ENCODE data around the gene NKD1. TPM values are rescaled to one million over a fixed set of nuclear protein-coding genes. Genes with fewer than 3 reads are reported as not detected.

Gene NKD1
- polyA plus RNA-seq, 3 donors: 0.01 TPM; not detected in 2

DNA sequence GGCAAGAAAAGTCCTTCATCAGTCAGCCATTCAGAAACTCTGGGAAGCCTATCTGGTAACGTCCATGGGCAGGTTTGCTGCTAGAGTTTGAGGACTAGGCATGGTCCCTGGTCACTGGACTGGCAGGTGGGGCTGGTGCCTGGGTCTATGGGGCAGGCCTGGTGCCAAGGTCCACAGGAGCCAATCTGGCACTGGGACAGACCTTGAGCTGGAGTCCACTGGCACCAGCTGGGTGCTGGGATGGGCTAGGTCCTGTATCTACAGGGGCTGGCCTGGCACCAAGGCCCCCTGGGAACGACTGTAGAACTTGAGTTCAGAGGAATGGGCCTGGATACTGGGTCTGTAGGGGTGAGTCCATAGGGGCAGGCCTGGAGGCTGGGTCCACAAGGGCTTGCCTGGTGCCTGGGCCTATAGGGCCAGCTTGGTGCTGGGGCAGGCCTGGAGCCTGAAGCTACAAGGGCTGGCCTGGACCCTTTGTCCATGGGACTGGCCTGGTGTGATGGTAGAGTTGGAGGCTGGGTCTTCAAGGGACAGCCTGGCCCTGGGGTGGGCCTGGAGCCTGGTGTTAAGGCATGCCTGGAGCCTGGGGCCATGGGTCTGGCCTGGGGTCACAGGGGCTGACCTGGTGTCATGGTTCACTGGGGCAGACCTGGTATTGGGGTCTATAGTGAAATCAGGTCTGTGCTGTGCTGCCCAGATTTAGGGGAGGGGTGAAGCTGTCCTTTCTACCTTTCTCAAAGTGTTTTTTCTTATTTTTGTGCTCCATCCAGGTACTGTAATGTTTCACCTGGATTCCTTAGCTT is 30.5 kb upstream of the NKD1 start:
- Mint-ChIP-seq H3K27ac (no peak overlapping the region), H3K36me3 (no peaks in the 10 kb centered on the region), H3K27me3 (ENCODE audit: low read depth in 3 of 3) (peaks cover 7 to 18% (median 9%) of the 10 kb centered on the region in 3 donors), H3K4me3 (no peak overlapping the region), H3K9me3 (peaks cover 8 to 25% (median 13%) of the 10 kb centered on the region in 7 donors), H3K4me1 (no peaks in the 10 kb centered on the region)
- no peaks in the 10 kb centered on the region for H3K4me1 ChIP-seq (ENCODE audit: control insufficient read depth in 1 of 2, insufficient read depth in 2 of 2, low read length in 2 of 2)
- H2AFZ ChIP-seq (ENCODE audit: insufficient read depth, low read depth, low read length, poor library complexity, severe bottlenecking): no peak overlapping the region
- TF ChIP-seq, protein P1, sequence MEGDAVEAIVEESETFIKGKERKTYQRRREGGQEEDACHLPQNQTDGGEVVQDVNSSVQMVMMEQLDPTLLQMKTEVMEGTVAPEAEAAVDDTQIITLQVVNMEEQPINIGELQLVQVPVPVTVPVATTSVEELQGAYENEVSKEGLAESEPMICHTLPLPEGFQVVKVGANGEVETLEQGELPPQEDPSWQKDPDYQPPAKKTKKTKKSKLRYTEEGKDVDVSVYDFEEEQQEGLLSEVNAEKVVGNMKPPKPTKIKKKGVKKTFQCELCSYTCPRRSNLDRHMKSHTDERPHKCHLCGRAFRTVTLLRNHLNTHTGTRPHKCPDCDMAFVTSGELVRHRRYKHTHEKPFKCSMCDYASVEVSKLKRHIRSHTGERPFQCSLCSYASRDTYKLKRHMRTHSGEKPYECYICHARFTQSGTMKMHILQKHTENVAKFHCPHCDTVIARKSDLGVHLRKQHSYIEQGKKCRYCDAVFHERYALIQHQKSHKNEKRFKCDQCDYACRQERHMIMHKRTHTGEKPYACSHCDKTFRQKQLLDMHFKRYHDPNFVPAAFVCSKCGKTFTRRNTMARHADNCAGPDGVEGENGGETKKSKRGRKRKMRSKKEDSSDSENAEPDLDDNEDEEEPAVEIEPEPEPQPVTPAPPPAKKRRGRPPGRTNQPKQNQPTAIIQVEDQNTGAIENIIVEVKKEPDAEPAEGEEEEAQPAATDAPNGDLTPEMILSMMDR (IDR thresholded peaks at IDR 0.05): no peak
- no peak for DNase-seq
- no peaks in the 10 kb centered on the region for H3K36me3 ChIP-seq (replicated peaks in 1 of 2; ENCODE audit: control insufficient read depth in 1 of 2, insufficient read depth in 2 of 2, low read length in 2 of 2)
- H3K9me3 ChIP-seq (replicated peaks in 1 of 2; ENCODE audit: control insufficient read depth in 1 of 2, insufficient read depth in 1 of 2, low read length in 2 of 2): peaks cover 9 to 16% of the 10 kb centered on the region in 2 donors
- H3K79me2 ChIP-seq (ENCODE audit: insufficient read depth, low read length): no peaks in the 10 kb centered on the region
- no peak overlapping the region for H3K4me3 ChIP-seq (replicated peaks in 1 of 3; ENCODE audit: low read depth in 2 of 3, low read length in 3 of 3)
- H4K20me1 ChIP-seq (ENCODE audit: insufficient read depth, low read length): no peaks in the 10 kb centered on the region
- intact Hi-C loops (cut with micrococcal nuclease): no loop called here
- H3K27me3 ChIP-seq (ENCODE audit: control insufficient read depth in 2 of 2, insufficient read depth in 2 of 2, low read length in 2 of 2): no peaks in the 10 kb centered on the region
- H3K4me2 ChIP-seq (replicated peaks; ENCODE audit: extremely low read depth, low read length, poor library complexity, severe bottlenecking): no peak overlapping the region
- H3K27ac ChIP-seq (ENCODE audit: low read depth in 1 of 2, low read length in 2 of 2): no peak overlapping the region
- H3K9ac ChIP-seq (ENCODE audit: insufficient read depth, low read length, poor library complexity, severe bottlenecking): no peak overlapping the region
- WGBS (ENCODE audit: insufficient coverage): 84% methylated on average over 2 of the region's 2 CpGs

DNA sequence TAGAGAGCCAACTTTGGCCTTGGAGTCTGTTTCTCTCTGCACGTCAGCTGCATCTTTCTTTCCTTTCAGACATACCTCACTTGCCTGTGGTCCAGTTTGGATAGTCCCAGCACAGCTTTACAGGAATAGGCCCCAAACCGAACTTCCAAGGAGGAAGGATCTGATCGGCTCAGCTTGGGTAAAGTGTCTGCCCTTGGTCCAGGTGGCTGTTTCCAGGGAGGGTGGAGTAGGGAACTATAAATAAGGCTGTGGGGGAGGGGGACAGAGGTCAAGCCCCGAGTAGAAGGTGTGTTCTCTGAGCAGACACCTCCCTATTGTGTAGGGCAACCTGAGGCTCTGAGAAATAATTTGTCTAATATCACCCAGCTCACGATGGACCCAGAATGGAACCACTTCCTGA is 29.2 kb upstream of the NKD1 start:
- Mint-ChIP-seq H3K27me3 (ENCODE audit: low read depth in 3 of 3) (peaks cover 9 to 20% (median 13%) of the 10 kb centered on the region in 3 donors), H3K4me3 (no peak overlapping the region), H3K27ac (no peak overlapping the region), H3K9me3 (peaks cover 8 to 25% (median 13%) of the 10 kb centered on the region in 7 donors), H3K36me3 (no peaks in the 10 kb centered on the region), H3K4me1 (no peaks in the 10 kb centered on the region)
- Histone ChIP-seq H3K79me2 (ENCODE audit: insufficient read depth, low read length) (no peaks in the 10 kb centered on the region), H3K4me1 (ENCODE audit: control insufficient read depth in 1 of 2, insufficient read depth in 2 of 2, low read length in 2 of 2) (no peaks in the 10 kb centered on the region), H2AFZ (ENCODE audit: insufficient read depth, low read depth, low read length, poor library complexity, severe bottlenecking) (no peak overlapping the region), H3K4me2 (replicated peaks; ENCODE audit: extremely low read depth, low read length, poor library complexity, severe bottlenecking) (no peak overlapping the region), H3K9ac (ENCODE audit: insufficient read depth, low read length, poor library complexity, severe bottlenecking) (no peak overlapping the region), H4K20me1 (ENCODE audit: insufficient read depth, low read length) (no peaks in the 10 kb centered on the region), H3K27ac (ENCODE audit: low read depth in 1 of 2, low read length in 2 of 2) (no peak overlapping the region), H3K4me3 (replicated peaks in 1 of 3; ENCODE audit: low read depth in 2 of 3, low read length in 3 of 3) (no peak overlapping the region), H3K27me3 (ENCODE audit: control insufficient read depth in 2 of 2, insufficient read depth in 2 of 2, low read length in 2 of 2) (no peaks in the 10 kb centered on the region), H3K36me3 (replicated peaks in 1 of 2; ENCODE audit: control insufficient read depth in 1 of 2, insufficient read depth in 2 of 2, low read length in 2 of 2) (no peaks in the 10 kb centered on the region), H3K9me3 (replicated peaks in 1 of 2; ENCODE audit: control insufficient read depth in 1 of 2, insufficient read depth in 1 of 2, low read length in 2 of 2) (peaks cover 9 to 16% of the 10 kb centered on the region in 2 donors)
- intact Hi-C loops (cut with micrococcal nuclease): no loop called here
- WGBS (ENCODE audit: insufficient coverage): 80% methylated on average over 1 of the region's 5 CpGs
- no peak for DNase-seq
- TF ChIP-seq, protein P1 (IDR thresholded peaks at IDR 0.05): no peak
